SK-N-SH (cell line): ENCODE measurements around the gene MRPS35. TPM values are rescaled to one million over a fixed set of nuclear protein-coding genes. Genes with fewer than 3 reads are reported as not detected.

Source experiments
- CTCF ChIA-PET: fragments of 300-600, 350-600 bp; formaldehyde crosslinking; extraction: SDS; loops from one replicate; lab custom pipeline; 2021; lab: Yijun Ruan, JAX
- POLR2A ChIA-PET: fragments of 350-600 bp; sonication (Branson Sonifier 250); formaldehyde crosslinking; extraction: SDS; loops from one replicate; lab custom pipeline; 2020; ENCODE audit warnings: antibody characterized with exemption, inconsistent platforms; lab: Yijun Ruan, JAX
- DNase-seq: peaks from one replicate; pipeline ENCODE4 v3.0.0; 2012
- H2AFZ ChIP-seq: fragments of 200-600 bp; sonication (generic); 2 replicates; pipeline ENCODE4 v1.8.1; 2016; ENCODE audit warnings: antibody characterized with exemption, mild to moderate bottlenecking, low read depth
- H3F3A ChIP-seq: fragments of 200-600 bp; sonication (generic); replicated peaks from 2 replicates; pipeline ENCODE3; 2016; ENCODE audit warnings: antibody characterized with exemption, mild to moderate bottlenecking; ENCODE audit not compliant: insufficient read depth
- H3K27ac ChIP-seq, 2 experiments: fragments of 200-500 bp in 1 of 2; fragments of 200-600 bp in 1 of 2; sonication (Bioruptor generic) in 1 of 2; sonication (generic), shearing (Covaris generic) in 1 of 2; 2 replicates each; pipeline versions ENCODE4 v1.5.1 to v1.6.1; 2014 to 2016; ENCODE audit warnings: low read depth in 2 of 2, inconsistent platforms in 1 of 2, low read length in 1 of 2, mild to moderate bottlenecking in 1 of 2, mixed read lengths in 1 of 2
- H3K27me3 ChIP-seq: fragments of 200-600 bp; sonication (generic), shearing (Covaris generic); 2 replicates; pipeline ENCODE4 v1.6.1; 2016; ENCODE audit warnings: mixed run types; ENCODE audit not compliant: insufficient read depth
- H3K36me3 ChIP-seq, 2 experiments: fragments of 200-500 bp in 1 of 2; fragments of 200-600 bp in 1 of 2; sonication (Bioruptor generic) in 1 of 2; sonication (generic) in 1 of 2; replicated peaks in 1 of 2; 2 replicates each; pipeline versions ENCODE3 to v1.5.1; 2014 to 2016; ENCODE audit warnings: low read length in 1 of 2, mild to moderate bottlenecking in 1 of 2; ENCODE audit not compliant: insufficient read depth in 2 of 2, control insufficient read depth in 1 of 2
- H3K4me1 ChIP-seq, 2 experiments: fragments of 200-500 bp in 1 of 2; fragments of 200-600 bp in 1 of 2; sonication (Bioruptor generic) in 1 of 2; sonication (generic), shearing (Covaris generic) in 1 of 2; 2 replicates each; pipeline versions ENCODE4 v1.5.1 to v1.6.1; 2014 to 2016; ENCODE audit warnings: low read depth in 1 of 2, low read length in 1 of 2, mixed run types in 1 of 2; ENCODE audit not compliant: insufficient read depth in 2 of 2, control insufficient read depth in 1 of 2
- H3K4me2 ChIP-seq: fragments of 200-600 bp; sonication (generic), shearing (Covaris generic); 2 replicates; pipeline ENCODE4 v1.6.1; 2017; ENCODE audit warnings: mixed run types
- H3K4me3 ChIP-seq, 2 experiments: fragments of 200-500 bp in 1 of 2; fragments of 200-600 bp in 1 of 2; sonication (Bioruptor generic) in 1 of 2; sonication (generic), shearing (Covaris generic) in 1 of 2; 2 replicates each; pipeline versions ENCODE4 v1.5.1 to v1.8.1; 2014 to 2016; ENCODE audit warnings: low read depth in 2 of 2, inconsistent platforms in 1 of 2, low read length in 1 of 2, mild to moderate bottlenecking in 1 of 2, mixed read lengths in 1 of 2, moderate library complexity in 1 of 2
- H3K79me2 ChIP-seq: fragments of 200-600 bp; sonication (generic); 2 replicates; pipeline ENCODE4 v1.8.1; 2017; ENCODE audit warnings: mild to moderate bottlenecking; ENCODE audit not compliant: insufficient read depth
- H3K9ac ChIP-seq: fragments of 200-600 bp; sonication (generic); 2 replicates; pipeline ENCODE4 v1.6.1; 2017; ENCODE audit warnings: mixed run types
- H3K9me2 ChIP-seq: fragments of 200-600 bp; sonication (generic); 2 replicates; pipeline ENCODE4 v1.6.1; 2017; ENCODE audit warnings: mixed run types
- H3K9me3 ChIP-seq: fragments of 200-600 bp; sonication (generic); 2 replicates; pipeline ENCODE4 v1.6.1; 2017; ENCODE audit warnings: mixed run types, mild to moderate bottlenecking, moderate library complexity
- H4K20me1 ChIP-seq: fragments of 200-600 bp; sonication (generic); 2 replicates; pipeline ENCODE4 v1.6.1; 2017; ENCODE audit warnings: mild to moderate bottlenecking, mixed run types; ENCODE audit not compliant: insufficient read depth
- ELF1 ChIP-seq: IDR thresholded peaks from 2 replicates; pipeline ENCODE4 v1.4.0; 2012
- EP300 ChIP-seq, 2 experiments: IDR thresholded peaks; 2 replicates each; pipeline versions ENCODE4 v1.4.0 to v1.6.1; 2012; ENCODE audit warnings: borderline replicate concordance in 1 of 2, low read depth in 1 of 2, low read length in 1 of 2
- FOSL2 ChIP-seq: IDR thresholded peaks from 2 replicates; pipeline ENCODE4 v1.4.0; 2012; ENCODE audit warnings: low read depth, mild to moderate bottlenecking, moderate library complexity, borderline replicate concordance
- FOXJ3 ChIP-seq: sonication (generic); formaldehyde crosslinking; IDR thresholded peaks from 2 replicates; pipeline ENCODE4 v1.5.1; 2020; ENCODE audit warnings: mild to moderate bottlenecking, missing genetic modification reagents
- GABPA ChIP-seq: IDR thresholded peaks from 2 replicates; pipeline ENCODE4 v1.4.0; 2012; ENCODE audit warnings: low read depth, mild to moderate bottlenecking
- GATA2 ChIP-seq: sonication (generic); formaldehyde crosslinking; IDR thresholded peaks from 2 replicates; pipeline ENCODE4 v1.5.0; 2020; ENCODE audit warnings: mild to moderate bottlenecking, missing genetic modification reagents
- JUND ChIP-seq: IDR thresholded peaks from 2 replicates; pipeline ENCODE4 v1.4.0; 2012
- MEF2A ChIP-seq: IDR thresholded peaks from 2 replicates; pipeline ENCODE4 v1.4.0; 2012; ENCODE audit warnings: low read depth, borderline replicate concordance
- NFIC ChIP-seq: IDR thresholded peaks from 2 replicates; pipeline ENCODE4 v1.4.0; 2012; ENCODE audit warnings: borderline replicate concordance
- RXRA ChIP-seq: IDR thresholded peaks from 2 replicates; pipeline ENCODE4 v1.4.0; 2012; ENCODE audit warnings: low read depth, mild to moderate bottlenecking, borderline replicate concordance
- SMC3 ChIP-seq: IDR thresholded peaks from 2 replicates; pipeline ENCODE4 v1.6.1; 2012; ENCODE audit warnings: low read depth, low read length, improper control_type of control experiment
- TCF12 ChIP-seq: IDR thresholded peaks from 2 replicates; pipeline ENCODE4 v1.4.0; 2012
- YY1 ChIP-seq: IDR thresholded peaks from 2 replicates; pipeline ENCODE4 v1.4.0; 2012; ENCODE audit warnings: low read depth, mild to moderate bottlenecking
- WGBS: methylation state at CpG from one replicate; pipeline ENCODE4 v1.1.6; 2017; ENCODE audit warnings: low lambda C conversion rate; 5-methylcytosine and 5-hydroxymethylcytosine counted together
- polyA plus RNA-seq, 3 experiments: library from polyadenylated mRNA; depleted of rRNA; stranded (reverse); fragments of >200 nt; gene quantifications; 2 replicates each; pipeline ENCODE4 v1.2.3, GENCODE V29; 2012
- TF ChIP-seq, protein P1 (sequence below): IDR thresholded peaks from 2 replicates; pipeline ENCODE4 v1.4.0; 2012; ENCODE audit warnings: low read depth, borderline replicate concordance
- TF ChIP-seq, protein P2 (sequence below): IDR thresholded peaks from 2 replicates; pipeline ENCODE4 v1.4.0; 2012; ENCODE audit warnings: low read depth, borderline replicate concordance
- TF ChIP-seq, protein P3 (sequence below): fragments of 150-350 bp; IDR thresholded peaks from 2 replicates; pipeline ENCODE4 v1.6.1; 2016; ENCODE audit warnings: mild to moderate bottlenecking, low read depth, low read length
- TF ChIP-seq, protein P4 (sequence below): fragments of 150-350 bp; IDR thresholded peaks from 2 replicates; pipeline ENCODE4 v1.6.1; 2017; ENCODE audit warnings: antibody characterized with exemption, low read length, low read depth, borderline replicate concordance

The MRPS35 gene
- polyA plus RNA-seq, 1 of the 3 experiments (the other 2 are of a cell fraction) = 32.4 TPM

DNA sequence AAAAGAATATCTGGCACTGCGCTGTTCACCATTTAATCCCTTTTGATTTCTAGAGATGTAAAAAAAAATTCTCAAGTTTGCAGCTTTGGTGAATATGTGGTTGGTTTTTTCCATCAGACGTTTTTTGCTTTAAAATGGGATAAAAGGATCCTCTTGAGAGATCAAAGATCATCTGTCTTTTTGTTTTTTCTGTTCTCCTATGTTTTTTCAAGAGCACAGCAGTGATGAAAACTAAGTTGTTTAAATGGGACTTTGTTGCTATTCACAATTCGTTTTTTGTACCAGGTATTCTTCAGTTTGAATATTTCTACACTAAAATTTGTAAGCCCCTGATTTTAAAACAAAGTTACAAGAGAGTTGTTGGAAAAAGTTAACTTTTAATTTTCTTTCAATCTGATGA, 44.1 kb upstream of the MRPS35 start:
- no peak overlapping the region for H2AFZ ChIP-seq
- H3K4me1 ChIP-seq = no peaks in the 10 kb centered on the region
- H3K36me3 ChIP-seq = peaks cover 73 to 89% of the 10 kb centered on the region in 2 experiments
- TF ChIP-seq SMC3 (no peak), RXRA (no peak), EP300 (IDR thresholded peaks at IDR 0.05; ENCODE audit: borderline replicate concordance in 1 of 2, low read depth in 1 of 2, low read length in 1 of 2) (no peak), YY1 (no peak), GATA2 (CRISPR knock-in tag) (no peak), GABPA (no peak), ELF1 (no peak), FOXJ3 (no peak), FOSL2 (no peak), TCF12 (no peak), NFIC (no peak), MEF2A (no peak), JUND (no peak)
- TF ChIP-seq, protein P1, sequence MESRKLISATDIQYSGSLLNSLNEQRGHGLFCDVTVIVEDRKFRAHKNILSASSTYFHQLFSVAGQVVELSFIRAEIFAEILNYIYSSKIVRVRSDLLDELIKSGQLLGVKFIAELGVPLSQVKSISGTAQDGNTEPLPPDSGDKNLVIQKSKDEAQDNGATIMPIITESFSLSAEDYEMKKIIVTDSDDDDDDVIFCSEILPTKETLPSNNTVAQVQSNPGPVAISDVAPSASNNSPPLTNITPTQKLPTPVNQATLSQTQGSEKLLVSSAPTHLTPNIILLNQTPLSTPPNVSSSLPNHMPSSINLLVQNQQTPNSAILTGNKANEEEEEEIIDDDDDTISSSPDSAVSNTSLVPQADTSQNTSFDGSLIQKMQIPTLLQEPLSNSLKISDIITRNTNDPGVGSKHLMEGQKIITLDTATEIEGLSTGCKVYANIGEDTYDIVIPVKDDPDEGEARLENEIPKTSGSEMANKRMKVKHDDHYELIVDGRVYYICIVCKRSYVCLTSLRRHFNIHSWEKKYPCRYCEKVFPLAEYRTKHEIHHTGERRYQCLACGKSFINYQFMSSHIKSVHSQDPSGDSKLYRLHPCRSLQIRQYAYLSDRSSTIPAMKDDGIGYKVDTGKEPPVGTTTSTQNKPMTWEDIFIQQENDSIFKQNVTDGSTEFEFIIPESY = no peak
- TF ChIP-seq, protein P2, sequence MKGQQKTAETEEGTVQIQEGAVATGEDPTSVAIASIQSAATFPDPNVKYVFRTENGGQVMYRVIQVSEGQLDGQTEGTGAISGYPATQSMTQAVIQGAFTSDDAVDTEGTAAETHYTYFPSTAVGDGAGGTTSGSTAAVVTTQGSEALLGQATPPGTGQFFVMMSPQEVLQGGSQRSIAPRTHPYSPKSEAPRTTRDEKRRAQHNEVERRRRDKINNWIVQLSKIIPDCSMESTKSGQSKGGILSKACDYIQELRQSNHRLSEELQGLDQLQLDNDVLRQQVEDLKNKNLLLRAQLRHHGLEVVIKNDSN = no peak
- TF ChIP-seq, protein P3, sequence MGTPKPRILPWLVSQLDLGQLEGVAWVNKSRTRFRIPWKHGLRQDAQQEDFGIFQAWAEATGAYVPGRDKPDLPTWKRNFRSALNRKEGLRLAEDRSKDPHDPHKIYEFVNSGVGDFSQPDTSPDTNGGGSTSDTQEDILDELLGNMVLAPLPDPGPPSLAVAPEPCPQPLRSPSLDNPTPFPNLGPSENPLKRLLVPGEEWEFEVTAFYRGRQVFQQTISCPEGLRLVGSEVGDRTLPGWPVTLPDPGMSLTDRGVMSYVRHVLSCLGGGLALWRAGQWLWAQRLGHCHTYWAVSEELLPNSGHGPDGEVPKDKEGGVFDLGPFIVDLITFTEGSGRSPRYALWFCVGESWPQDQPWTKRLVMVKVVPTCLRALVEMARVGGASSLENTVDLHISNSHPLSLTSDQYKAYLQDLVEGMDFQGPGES = no peak
- TF ChIP-seq, protein P4, sequence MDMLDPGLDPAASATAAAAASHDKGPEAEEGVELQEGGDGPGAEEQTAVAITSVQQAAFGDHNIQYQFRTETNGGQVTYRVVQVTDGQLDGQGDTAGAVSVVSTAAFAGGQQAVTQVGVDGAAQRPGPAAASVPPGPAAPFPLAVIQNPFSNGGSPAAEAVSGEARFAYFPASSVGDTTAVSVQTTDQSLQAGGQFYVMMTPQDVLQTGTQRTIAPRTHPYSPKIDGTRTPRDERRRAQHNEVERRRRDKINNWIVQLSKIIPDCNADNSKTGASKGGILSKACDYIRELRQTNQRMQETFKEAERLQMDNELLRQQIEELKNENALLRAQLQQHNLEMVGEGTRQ = no peak
- peaks cover 19% of the 10 kb centered on the region for H3F3A ChIP-seq
- no peaks in the 10 kb centered on the region for H3K9me3 ChIP-seq
- no peak overlapping the region for H3K27ac ChIP-seq
- 38% methylated on average over 3 of the region's 3 CpGs for WGBS
- H3K79me2 ChIP-seq = no peaks in the 10 kb centered on the region
- no peaks in the 10 kb centered on the region for H3K27me3 ChIP-seq
- H3K9me2 ChIP-seq = no peaks in the 10 kb centered on the region
- no peaks in the 10 kb centered on the region for H4K20me1 ChIP-seq
- no peak overlapping the region for H3K4me3 ChIP-seq
- ChIA-PET POLR2A (interaction anchor here (0.6 kb wide), 1 partner anchor 233 kb away, joined by 3 read pairs; no protein-coding TSS in a partner anchor), CTCF (no interaction called here)
- no peak overlapping the region for H3K9ac ChIP-seq
- no peak for DNase-seq
- H3K4me2 ChIP-seq = no peak overlapping the region
